C4-2B (cell line): ENCODE measurements around the gene GP1BA.

Source experiments
- ZFX ChIP-seq: fragments of 450-650 bp; IDR thresholded peaks from 2 replicates; pipeline ENCODE4 v1.6.1; 2017
- TF ChIP-seq, protein P1 (sequence below): fragments of 450-650 bp; conservative IDR thresholded peaks from 2 replicates; pipeline ENCODE4 v1.5.1; 2017; ENCODE audit warnings: mild to moderate bottlenecking

DNA sequence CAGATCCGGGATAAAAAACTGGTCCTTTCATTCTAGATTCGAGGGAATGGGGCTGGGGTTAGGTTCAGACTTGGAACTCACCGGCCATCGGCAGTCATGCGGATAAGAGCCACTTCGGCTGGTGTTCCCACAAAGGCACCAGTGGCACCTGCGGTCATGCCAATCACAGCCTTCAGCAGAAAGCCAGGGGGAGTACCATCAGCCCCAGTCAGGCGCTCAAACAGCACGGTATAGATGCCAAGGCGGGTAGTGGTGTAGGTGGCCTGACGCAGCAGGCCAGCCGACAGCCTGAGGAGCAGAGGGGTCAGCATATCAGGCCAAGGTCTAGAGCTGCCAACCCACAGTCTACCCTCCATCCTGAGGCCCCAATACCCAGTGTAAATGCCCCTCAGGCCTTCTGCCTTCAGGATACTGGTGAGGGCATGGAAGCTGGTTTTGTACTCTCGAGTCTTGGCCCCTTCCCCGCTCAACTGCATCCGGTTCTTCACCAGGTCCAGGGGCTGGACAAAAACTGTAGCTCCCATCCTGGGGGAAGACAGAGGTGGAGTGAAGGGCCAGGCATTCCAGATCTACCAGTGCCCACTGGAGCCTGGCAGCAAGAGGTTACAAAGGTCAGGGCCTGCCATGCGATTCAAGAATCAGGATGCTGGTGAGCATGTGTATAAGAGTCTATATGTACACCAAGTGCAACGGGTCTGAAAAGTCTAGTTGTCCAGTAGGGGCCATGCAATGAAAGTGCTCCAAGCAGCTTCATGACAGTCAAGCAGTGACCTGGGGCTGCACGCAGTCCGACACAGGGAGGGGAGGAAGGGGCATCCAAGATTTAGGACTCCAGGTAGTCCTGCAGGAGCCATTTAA, 6.8 kb downstream of the GP1BA start:
- TF ChIP-seq, protein P1, sequence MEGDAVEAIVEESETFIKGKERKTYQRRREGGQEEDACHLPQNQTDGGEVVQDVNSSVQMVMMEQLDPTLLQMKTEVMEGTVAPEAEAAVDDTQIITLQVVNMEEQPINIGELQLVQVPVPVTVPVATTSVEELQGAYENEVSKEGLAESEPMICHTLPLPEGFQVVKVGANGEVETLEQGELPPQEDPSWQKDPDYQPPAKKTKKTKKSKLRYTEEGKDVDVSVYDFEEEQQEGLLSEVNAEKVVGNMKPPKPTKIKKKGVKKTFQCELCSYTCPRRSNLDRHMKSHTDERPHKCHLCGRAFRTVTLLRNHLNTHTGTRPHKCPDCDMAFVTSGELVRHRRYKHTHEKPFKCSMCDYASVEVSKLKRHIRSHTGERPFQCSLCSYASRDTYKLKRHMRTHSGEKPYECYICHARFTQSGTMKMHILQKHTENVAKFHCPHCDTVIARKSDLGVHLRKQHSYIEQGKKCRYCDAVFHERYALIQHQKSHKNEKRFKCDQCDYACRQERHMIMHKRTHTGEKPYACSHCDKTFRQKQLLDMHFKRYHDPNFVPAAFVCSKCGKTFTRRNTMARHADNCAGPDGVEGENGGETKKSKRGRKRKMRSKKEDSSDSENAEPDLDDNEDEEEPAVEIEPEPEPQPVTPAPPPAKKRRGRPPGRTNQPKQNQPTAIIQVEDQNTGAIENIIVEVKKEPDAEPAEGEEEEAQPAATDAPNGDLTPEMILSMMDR = no peak
- TF ChIP-seq ZFX = no peak
